Neural progenitor cell (in vitro differentiated cells): Measurements from ENCODE around the gene RNF217. TPM values are rescaled to one million over a fixed set of nuclear protein-coding genes. Genes with fewer than 3 reads are reported as not detected.

ENCODE experiments used
- DNase-seq: peaks from one replicate; pipeline ENCODE4 v3.0.0-alpha.2; 2016; ENCODE audit warnings: low spot score
- H2AFZ ChIP-seq: fragments of 200-600 bp; sonication (generic); replicated peaks from 2 replicates; pipeline ENCODE4 v1.6.1; 2016; ENCODE audit warnings: antibody characterized with exemption
- H3F3A ChIP-seq: fragments of 200-600 bp; sonication (generic); 2 replicates; pipeline ENCODE4 v1.6.1; 2016; ENCODE audit warnings: antibody characterized with exemption, low read depth
- H3K27ac ChIP-seq: fragments of 200-600 bp; sonication (generic); 2 replicates; pipeline ENCODE4 v1.5.1; 2016; ENCODE audit warnings: mild to moderate bottlenecking
- H3K27me3 ChIP-seq: fragments of 200-600 bp; sonication (generic); 2 replicates; pipeline ENCODE4 v1.6.1; 2016; ENCODE audit warnings: mild to moderate bottlenecking, moderate library complexity
- H3K36me3 ChIP-seq: fragments of 200-600 bp; sonication (generic); 2 replicates; pipeline ENCODE4 v1.5.1; 2016
- H3K4me1 ChIP-seq: fragments of 200-600 bp; sonication (generic); 2 replicates; pipeline ENCODE4 v1.6.1; 2016; ENCODE audit warnings: mixed run types
- H3K4me2 ChIP-seq: fragments of 200-600 bp; sonication (generic); 2 replicates; pipeline ENCODE4 v1.6.1; 2016
- H3K4me3 ChIP-seq: fragments of 200-600 bp; sonication (generic); 2 replicates; pipeline ENCODE4 v1.5.1; 2016
- H3K79me2 ChIP-seq: fragments of 200-600 bp; sonication (generic); 2 replicates; pipeline ENCODE4 v1.6.1; 2016; ENCODE audit warnings: low read depth
- H3K9ac ChIP-seq: fragments of 200-600 bp; sonication (generic); 2 replicates; pipeline ENCODE4 v1.6.1; 2016
- H3K9me3 ChIP-seq: fragments of 200-600 bp; sonication (generic); 2 replicates; pipeline ENCODE4 v1.5.1; 2016; ENCODE audit warnings: low read depth
- H4K20me1 ChIP-seq: fragments of 200-600 bp; sonication (generic); 2 replicates; pipeline ENCODE4 v1.6.1; 2016; ENCODE audit warnings: low read depth
- H3K27ac Mint-ChIP-seq: 3 replicates; pipeline ENCODE4 v1.8.0; 2021; ENCODE audit warnings: mixed read lengths
- H3K27me3 Mint-ChIP-seq: 2 replicates; pipeline ENCODE4 v1.8.0; 2022; ENCODE audit warnings: low read depth, mild to moderate bottlenecking, inconsistent platforms, moderate library complexity, mixed read lengths; ENCODE audit not compliant: insufficient read depth
- H3K36me3 Mint-ChIP-seq: 3 replicates; pipeline ENCODE4 v1.8.0; 2021; ENCODE audit warnings: mixed read lengths
- H3K4me1 Mint-ChIP-seq: 3 replicates; pipeline ENCODE4 v1.8.0; 2021; ENCODE audit warnings: mixed read lengths
- H3K4me3 Mint-ChIP-seq: 3 replicates; pipeline ENCODE4 v1.8.0; 2021; ENCODE audit warnings: mild to moderate bottlenecking, moderate library complexity, mixed read lengths
- H3K9me3 Mint-ChIP-seq: 3 replicates; pipeline ENCODE4 v1.8.0; 2020; ENCODE audit warnings: mixed read lengths
- CTCF ChIP-seq: fragments of 200-600 bp; sonication (generic); IDR thresholded peaks from 2 replicates; pipeline ENCODE4 v1.5.1; 2017; ENCODE audit warnings: antibody characterized with exemption, mild to moderate bottlenecking
- EZH2 ChIP-seq: fragments of 200-600 bp; sonication (generic); IDR thresholded peaks from 2 replicates; pipeline ENCODE4 v1.6.1; 2017; ENCODE audit warnings: antibody characterized with exemption, mild to moderate bottlenecking, moderate library complexity
- EZH2phosphoT487 ChIP-seq: fragments of 200-600 bp; sonication (generic); IDR thresholded peaks from 2 replicates; pipeline ENCODE4 v1.6.1; 2017; ENCODE audit warnings: antibody characterized with exemption
- total RNA-seq: library from RNA; depleted of rRNA; stranded (reverse); fragments of >200 nt; gene quantifications from 2 replicates; pipeline ENCODE4 v1.2.3, GENCODE V29; 2015; ENCODE audit warnings: low replicate concordance

The RNF217 gene
- total RNA-seq, 1 donor from 2014 or later: 24.1 TPM

GRCh38 chr6:125102411-125102810 lies 140.2 kb downstream of the RNF217 start:
- H4K20me1 ChIP-seq: peaks cover 5% of the 10 kb centered on the region
- TF ChIP-seq EZH2 (no peak), CTCF (no peak), EZH2phosphoT487 (no peak)
- Mint-ChIP-seq H3K4me3 (no peak overlapping the region), H3K9me3 (peaks cover 10% of the 10 kb centered on the region), H3K27ac (peak overlapping the region; percentile 93), H3K27me3 (peaks cover 2% of the 10 kb centered on the region), H3K4me1 (peaks cover 63% of the 10 kb centered on the region), H3K36me3 (no peaks in the 10 kb centered on the region)
- H3K9me3 ChIP-seq: no peaks in the 10 kb centered on the region
- H3K4me3 ChIP-seq: no peak overlapping the region
- no peak for DNase-seq
- H3K27me3 ChIP-seq: no peaks in the 10 kb centered on the region
- H3K36me3 ChIP-seq: no peaks in the 10 kb centered on the region
- H3K27ac ChIP-seq: peak overlapping the region; percentile 19
- peaks cover 65% of the 10 kb centered on the region for H3K4me1 ChIP-seq
- H2AFZ ChIP-seq: no peak overlapping the region
- H3F3A ChIP-seq: peaks cover 36% of the 10 kb centered on the region
- peak overlapping the region; percentile 17 for H3K4me2 ChIP-seq
- H3K79me2 ChIP-seq: no peaks in the 10 kb centered on the region
- no peak overlapping the region for H3K9ac ChIP-seq

GRCh38 chr6:125102891-125103290 lies 140.7 kb downstream of the RNF217 start:
- Histone ChIP-seq H3K4me2 (peak overlapping the region; percentile 66), H4K20me1 (peaks cover 5% of the 10 kb centered on the region), H3K27ac (no peak overlapping the region), H3K4me3 (no peak overlapping the region), H3K9ac (no peak overlapping the region), H3F3A (peaks cover 33% of the 10 kb centered on the region), H3K79me2 (no peaks in the 10 kb centered on the region), H3K4me1 (peaks cover 61% of the 10 kb centered on the region), H3K36me3 (no peaks in the 10 kb centered on the region), H3K9me3 (no peaks in the 10 kb centered on the region), H2AFZ (no peak overlapping the region), H3K27me3 (no peaks in the 10 kb centered on the region)
- peaks cover 59% of the 10 kb centered on the region for H3K4me1 Mint-ChIP-seq
- H3K4me3 Mint-ChIP-seq: no peak overlapping the region
- no peak for DNase-seq
- TF ChIP-seq EZH2 (no peak), EZH2phosphoT487 (no peak)
- H3K27me3 Mint-ChIP-seq: no peaks in the 10 kb centered on the region
- H3K9me3 Mint-ChIP-seq: peaks cover 12% of the 10 kb centered on the region
- H3K27ac Mint-ChIP-seq: peak overlapping the region; percentile 98
- H3K36me3 Mint-ChIP-seq: no peaks in the 10 kb centered on the region

GRCh38 chr6:125104425-125104824 lies 142.2 kb downstream of the RNF217 start:
- Histone ChIP-seq H3K9me3 (no peaks in the 10 kb centered on the region), H3F3A (peaks cover 31% of the 10 kb centered on the region), H3K9ac (no peak overlapping the region), H3K79me2 (no peaks in the 10 kb centered on the region), H3K4me3 (peak overlapping the region; percentile 16), H3K36me3 (no peaks in the 10 kb centered on the region), H2AFZ (no peak overlapping the region), H3K4me2 (peak overlapping the region; percentile 66), H3K27ac (peak overlapping the region; percentile 58), H3K4me1 (peaks cover 48% of the 10 kb centered on the region), H3K27me3 (no peaks in the 10 kb centered on the region), H4K20me1 (peaks cover 5% of the 10 kb centered on the region)
- no peak for TF ChIP-seq CTCF
- no peak for TF ChIP-seq EZH2
- TF ChIP-seq EZH2phosphoT487: peak; percentile 75
- peak overlapping the region; percentile 52 for H3K4me3 Mint-ChIP-seq
- peaks cover 53% of the 10 kb centered on the region for H3K4me1 Mint-ChIP-seq
- DNase-seq: peak; percentile 80
- no peaks in the 10 kb centered on the region for H3K27me3 Mint-ChIP-seq
- H3K9me3 Mint-ChIP-seq: peaks cover 23% of the 10 kb centered on the region
- peak overlapping the region; percentile 78 for H3K27ac Mint-ChIP-seq
- H3K36me3 Mint-ChIP-seq: peaks cover 2% of the 10 kb centered on the region

- Histone ChIP-seq H3K27ac (no peak overlapping the region), H4K20me1 (peaks cover 5% of the 10 kb centered on the region), H3K79me2 (no peaks in the 10 kb centered on the region), H3K4me3 (no peak overlapping the region), H2AFZ (no peak overlapping the region), H3F3A (peaks cover 23% of the 10 kb centered on the region), H3K9ac (no peak overlapping the region), H3K9me3 (peaks cover 14% of the 10 kb centered on the region), H3K4me1 (peaks cover 34% of the 10 kb centered on the region), H3K27me3 (no peaks in the 10 kb centered on the region), H3K4me2 (no peak overlapping the region), H3K36me3 (no peaks in the 10 kb centered on the region)
- Mint-ChIP-seq H3K9me3 (peaks cover 45% of the 10 kb centered on the region), H3K27ac (no peak overlapping the region), H3K27me3 (no peaks in the 10 kb centered on the region), H3K4me3 (no peak overlapping the region), H3K4me1 (peaks cover 31% of the 10 kb centered on the region), H3K36me3 (peaks cover 3% of the 10 kb centered on the region)
- TF ChIP-seq EZH2phosphoT487 (no peak), CTCF (no peak), EZH2 (no peak)
- no peak for DNase-seq
Measured at GRCh38 chr6:125107048-125107447, 144.8 kb downstream of the RNF217 start.
